Measurements from ENCODE around the gene LAMA4.
"Not testable (repeated sequence)": the region's sequence is repeated elsewhere in the genome, so short reads cannot be mapped to it uniquely, and the experiment has no call there.

The LAMA4 gene

GRCh38 chr6:112209131-112209530, 45.2 kb downstream of the LAMA4 start:
- DNase-seq (ENCODE audit: low read depth), result no peak

- no peak for DNase-seq (ENCODE audit: low read depth)
Observed at GRCh38 chr6:112207776-112208175, 46.6 kb downstream of the LAMA4 start.

- no peak for DNase-seq (ENCODE audit: low read depth)
Observed at GRCh38 chr6:112207131-112207530, 47.2 kb downstream of the LAMA4 start.

GRCh38 chr6:112206110-112206458, 48.3 kb downstream of the LAMA4 start:
- no peak for DNase-seq (ENCODE audit: low read depth)

GRCh38 chr6:112205427-112206109, 48.8 kb downstream of the LAMA4 start:
- no peak for DNase-seq (ENCODE audit: low read depth)

- no peak for DNase-seq (ENCODE audit: low read depth)
Observed at GRCh38 chr6:112204350-112204706, 50.0 kb downstream of the LAMA4 start.

GRCh38 chr6:112203577-112204349, 50.6 kb downstream of the LAMA4 start:
- DNase-seq (ENCODE audit: low read depth), result no peak

GRCh38 chr6:112202639-112203341, 51.6 kb downstream of the LAMA4 start:
- DNase-seq (ENCODE audit: low read depth), result no peak

- DNase-seq (ENCODE audit: low read depth), result not testable (repeated sequence)
Observed at GRCh38 chr6:112200185-112200914, 54.0 kb downstream of the LAMA4 start.

- no peak for DNase-seq (ENCODE audit: low read depth)
Observed at GRCh38 chr6:112199001-112199403, 55.4 kb downstream of the LAMA4 start.

GRCh38 chr6:112198582-112198981, 55.8 kb downstream of the LAMA4 start:
- no peak for DNase-seq (ENCODE audit: low read depth)

- DNase-seq (ENCODE audit: low read depth), result no peak
Observed at GRCh38 chr6:112197636-112198035, 56.7 kb downstream of the LAMA4 start.

- DNase-seq (ENCODE audit: low read depth), result no peak
Observed at GRCh38 chr6:112196306-112196705, 58.1 kb downstream of the LAMA4 start.

GRCh38 chr6:112195166-112195565, 59.2 kb downstream of the LAMA4 start:
- no peak for DNase-seq (ENCODE audit: low read depth)

GRCh38 chr6:112194511-112194910, 59.9 kb downstream of the LAMA4 start:
- no peak for DNase-seq (ENCODE audit: low read depth)

GRCh38 chr6:112193535-112194051, 60.8 kb downstream of the LAMA4 start:
- DNase-seq (ENCODE audit: low read depth), result no peak

- no peak for DNase-seq (ENCODE audit: low read depth)
Observed at GRCh38 chr6:112193117-112193516, 61.2 kb downstream of the LAMA4 start.

- no peak for DNase-seq (ENCODE audit: low read depth)
Observed at GRCh38 chr6:112191509-112192020, 62.8 kb downstream of the LAMA4 start.

- no peak for DNase-seq (ENCODE audit: low read depth)
Observed at GRCh38 chr6:112190164-112190563, 64.2 kb downstream of the LAMA4 start.

- DNase-seq (ENCODE audit: low read depth), result no peak
Observed at GRCh38 chr6:112189494-112189893, 64.9 kb downstream of the LAMA4 start.

GRCh38 chr6:112188906-112189305, 65.5 kb downstream of the LAMA4 start:
- DNase-seq (ENCODE audit: low read depth), result no peak

- no peak for DNase-seq (ENCODE audit: low read depth)
Observed at GRCh38 chr6:112187736-112188135, 66.6 kb downstream of the LAMA4 start.
